Progenitor cell of endocrine pancreas (in vitro differentiated cells): ENCODE data around the gene GPR162. TPM values are rescaled to one million over a fixed set of nuclear protein-coding genes. Genes with fewer than 3 reads are reported as not detected.
"Not testable (repeated sequence)": the region's sequence is repeated elsewhere in the genome, so short reads cannot be mapped to it uniquely, and the experiment has no call there.

Source experiments
- DNase-seq: peaks from one replicate; pipeline ENCODE4 v3.0.0; 2021; ENCODE audit warnings: low spot score; ENCODE audit not compliant: unreplicated experiment
- H3K27ac Mint-ChIP-seq: 2 replicates; pipeline ENCODE4 v1.8.0; 2021; ENCODE audit warnings: mild to moderate bottlenecking, moderate library complexity, mixed read lengths
- H3K27me3 Mint-ChIP-seq: 2 replicates; pipeline ENCODE4 v1.8.0; 2021; ENCODE audit warnings: mixed read lengths
- H3K36me3 Mint-ChIP-seq: 2 replicates; pipeline ENCODE4 v1.8.0; 2022; ENCODE audit warnings: mixed read lengths; ENCODE audit not compliant: insufficient read depth
- H3K4me1 Mint-ChIP-seq: 2 replicates; pipeline ENCODE4 v1.8.0; 2021; ENCODE audit warnings: low read depth, mixed read lengths
- H3K4me3 Mint-ChIP-seq: 2 replicates; pipeline ENCODE4 v1.8.0; 2021; ENCODE audit warnings: low read depth, mild to moderate bottlenecking, moderate library complexity, mixed read lengths
- H3K9me3 Mint-ChIP-seq: 2 replicates; pipeline ENCODE4 v1.8.0; 2021; ENCODE audit warnings: low read depth, mixed read lengths
- CTCF ChIP-seq: fragments of 200-600 bp; sonication (generic); IDR thresholded peaks from one replicate; pipeline ENCODE4 v1.5.0; 2021; ENCODE audit warnings: antibody characterized with exemption, mild to moderate bottlenecking; ENCODE audit not compliant: unreplicated experiment
- total RNA-seq: library from RNA; stranded (reverse); gene quantifications from 2 replicates; pipeline ENCODE4 v1.2.1, GENCODE V29; 2021

The GPR162 gene
- total RNA-seq, 1 donor from 2014 or later, result 5.5 TPM

DNA sequence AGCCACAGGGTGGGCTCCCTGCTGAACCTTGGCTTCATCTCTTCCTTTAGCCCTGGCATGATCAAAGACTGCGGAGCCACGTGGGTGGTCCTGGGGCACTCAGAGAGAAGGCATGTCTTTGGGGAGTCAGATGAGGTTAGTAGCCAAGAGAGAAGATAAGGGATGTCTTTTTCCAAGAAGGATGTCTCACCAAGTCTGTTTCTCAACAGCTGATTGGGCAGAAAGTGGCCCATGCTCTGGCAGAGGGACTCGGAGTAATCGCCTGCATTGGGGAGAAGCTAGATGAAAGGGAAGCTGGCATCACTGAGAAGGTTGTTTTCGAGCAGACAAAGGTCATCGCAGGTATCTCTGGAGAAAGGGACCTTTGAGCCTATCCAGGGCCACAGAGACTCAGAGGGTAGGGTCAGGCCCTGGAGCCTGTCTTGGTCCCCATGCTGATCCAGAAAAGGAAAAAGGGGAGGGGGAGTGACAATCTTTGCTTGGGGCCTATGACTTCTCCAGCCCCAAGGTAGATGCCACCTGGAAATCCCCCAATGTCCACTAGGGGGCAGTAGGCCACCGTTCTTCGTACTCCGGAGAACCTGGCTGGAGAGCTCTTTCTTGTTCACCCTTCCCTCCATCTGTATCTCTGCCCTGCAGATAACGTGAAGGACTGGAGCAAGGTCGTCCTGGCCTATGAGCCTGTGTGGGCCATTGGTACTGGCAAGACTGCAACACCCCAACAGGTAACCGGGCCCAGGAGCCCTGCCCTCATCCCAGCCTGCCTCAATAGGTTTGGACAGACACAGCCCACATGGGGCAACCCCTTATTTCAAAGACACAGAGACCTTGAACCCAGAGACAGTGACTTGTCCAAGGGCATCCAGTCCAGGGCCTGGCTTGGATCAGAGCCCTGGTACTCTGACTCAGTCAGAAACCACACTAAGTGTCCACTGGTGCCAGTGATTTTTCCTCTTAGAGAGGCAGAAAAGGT lies 47.7 kb downstream of the GPR162 start:
- Mint-ChIP-seq H3K36me3 (peaks cover 29% of the 10 kb centered on the region), H3K9me3 (no peaks in the 10 kb centered on the region), H3K4me3 (peak overlapping the region; percentile 94), H3K4me1 (peaks cover 30% of the 10 kb centered on the region), H3K27ac (peak overlapping the region; percentile 85), H3K27me3 (peaks cover 10% of the 10 kb centered on the region)
- peak; percentile 95 for DNase-seq
- TF ChIP-seq CTCF, result peak; percentile 100

DNA sequence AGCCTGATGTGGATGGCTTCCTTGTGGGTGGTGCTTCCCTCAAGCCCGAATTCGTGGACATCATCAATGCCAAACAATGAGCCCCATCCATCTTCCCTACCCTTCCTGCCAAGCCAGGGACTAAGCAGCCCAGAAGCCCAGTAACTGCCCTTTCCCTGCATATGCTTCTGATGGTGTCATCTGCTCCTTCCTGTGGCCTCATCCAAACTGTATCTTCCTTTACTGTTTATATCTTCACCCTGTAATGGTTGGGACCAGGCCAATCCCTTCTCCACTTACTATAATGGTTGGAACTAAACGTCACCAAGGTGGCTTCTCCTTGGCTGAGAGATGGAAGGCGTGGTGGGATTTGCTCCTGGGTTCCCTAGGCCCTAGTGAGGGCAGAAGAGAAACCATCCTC lies 48.7 kb downstream of the GPR162 start:
- H3K27me3 Mint-ChIP-seq, H3K27ac Mint-ChIP-seq, DNase-seq, H3K4me3 Mint-ChIP-seq, H3K9me3 Mint-ChIP-seq: not testable (repeated sequence)
- Mint-ChIP-seq H3K4me1 (peaks cover 30% of the 10 kb centered on the region), H3K36me3 (peaks cover 22% of the 10 kb centered on the region)

DNA sequence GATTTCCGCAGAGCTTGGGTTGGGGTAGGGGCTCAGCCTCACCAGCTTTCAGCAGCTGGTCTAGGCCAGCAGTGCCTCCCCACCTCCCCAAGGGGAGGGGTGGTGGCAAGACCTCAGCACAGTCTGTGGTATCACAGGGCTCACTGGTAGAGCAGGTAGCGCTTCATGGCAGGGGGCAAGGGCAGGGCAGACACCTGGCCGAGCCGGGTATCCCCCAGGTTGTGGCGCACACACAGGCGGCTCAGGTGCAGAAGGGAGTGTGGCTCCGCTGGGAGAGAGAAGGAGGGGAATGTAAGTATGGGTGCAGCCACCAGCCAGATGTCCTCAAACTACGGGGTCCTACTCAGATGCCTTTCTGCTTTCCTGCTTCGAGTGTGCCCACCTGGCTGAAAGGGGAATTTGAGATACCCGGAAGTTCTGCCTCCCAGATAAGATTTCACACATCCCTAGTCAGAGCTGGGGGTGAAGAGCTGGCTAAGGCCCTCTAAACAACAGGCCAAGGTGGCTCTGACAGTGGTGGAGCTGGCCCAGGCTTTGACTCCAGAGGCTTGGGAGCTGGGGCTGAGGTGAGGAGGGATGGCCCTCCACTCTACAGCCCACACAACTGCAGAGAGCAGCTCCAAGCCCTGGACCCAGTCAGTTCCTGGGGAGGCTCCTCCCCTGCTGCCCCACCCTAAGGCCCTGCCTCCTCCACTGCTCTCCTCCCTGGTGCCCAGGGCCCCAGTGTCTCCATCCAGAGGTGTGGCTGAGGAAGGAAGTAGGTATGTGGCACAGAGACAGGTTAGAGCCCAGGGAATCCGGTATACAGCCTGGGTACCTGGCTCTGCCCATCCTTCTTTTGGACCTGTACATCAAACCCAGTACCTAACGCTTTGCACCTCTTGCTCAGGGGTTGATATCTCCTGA lies 49.7 kb downstream of the GPR162 start:
- H3K36me3 Mint-ChIP-seq, result peaks cover 20% of the 10 kb centered on the region
- H3K27ac Mint-ChIP-seq, result peak overlapping the region; percentile 92
- peaks cover 32% of the 10 kb centered on the region for H3K4me1 Mint-ChIP-seq
- no peak for TF ChIP-seq CTCF
- peak overlapping the region; percentile 93 for H3K4me3 Mint-ChIP-seq
- H3K9me3 Mint-ChIP-seq, result no peaks in the 10 kb centered on the region
- DNase-seq, result no peak
- H3K27me3 Mint-ChIP-seq, result peaks cover 4% of the 10 kb centered on the region

- peaks cover 23% of the 10 kb centered on the region for H3K36me3 Mint-ChIP-seq
- H3K27ac Mint-ChIP-seq, result peak overlapping the region; percentile 92
- peaks cover 32% of the 10 kb centered on the region for H3K4me1 Mint-ChIP-seq
Observed at GRCh38 chr12:6872073-6873048, 50.7 kb downstream of the GPR162 start.

More at GRCh38 chr12:6872073-6873048, 50.7 kb downstream of the GPR162 start:
- Mint-ChIP-seq H3K4me3 (peak overlapping the region; percentile 93), H3K9me3 (no peaks in the 10 kb centered on the region), H3K27me3 (no peaks in the 10 kb centered on the region)
- TF ChIP-seq CTCF, result peak; percentile 100
- DNase-seq, result peak; percentile 98
